H9 (cell line): ENCODE measurements around the gene PROX1. TPM values are rescaled to one million over a fixed set of nuclear protein-coding genes. Genes with fewer than 3 reads are reported as not detected.

Source experiments
- DNase-seq: peaks from one replicate; pipeline ENCODE4 v3.0.0-alpha.2; 2017
- H2AFZ ChIP-seq: one replicate; pipeline ENCODE4 v1.6.1; 2013; ENCODE audit warnings: mild to moderate bottlenecking, low read length, control low read depth, moderate library complexity
- H2AK5ac ChIP-seq: 2 replicates; pipeline ENCODE4 v1.6.1; 2013; ENCODE audit warnings: low read length, control low read depth, mixed read lengths; ENCODE audit not compliant: insufficient read length
- H2BK120ac ChIP-seq: one replicate; pipeline ENCODE4 v1.6.1; 2013; ENCODE audit warnings: low read depth, mild to moderate bottlenecking, low read length, control low read depth, inconsistent platforms; ENCODE audit not compliant: poor library complexity, severe bottlenecking
- H2BK12ac ChIP-seq: 2 replicates; pipeline ENCODE4 v1.6.1; 2013; ENCODE audit warnings: low read length, control low read depth, mixed read lengths, low read depth; ENCODE audit not compliant: insufficient read length
- H2BK15ac ChIP-seq: 2 replicates; pipeline ENCODE4 v1.6.1; 2013; ENCODE audit warnings: low read depth, low read length, control low read depth
- H2BK20ac ChIP-seq: one replicate; pipeline ENCODE4 v1.6.1; 2013; ENCODE audit warnings: low read depth, mild to moderate bottlenecking, low read length, control low read depth, inconsistent platforms; ENCODE audit not compliant: poor library complexity, severe bottlenecking
- H2BK5ac ChIP-seq: 2 replicates; pipeline ENCODE4 v1.6.1; 2013; ENCODE audit warnings: low read length, control low read depth, mixed read lengths; ENCODE audit not compliant: insufficient read length
- H3K14ac ChIP-seq: 2 replicates; pipeline ENCODE4 v1.6.1; 2013; ENCODE audit warnings: low read length, control low read depth; ENCODE audit not compliant: insufficient read depth
- H3K18ac ChIP-seq: 2 replicates; pipeline ENCODE4 v1.6.1; 2013; ENCODE audit warnings: low read depth, mild to moderate bottlenecking, mixed read lengths, low read length, control low read depth; ENCODE audit not compliant: insufficient read length
- H3K23ac ChIP-seq: 2 replicates; pipeline ENCODE4 v1.6.1; 2013; ENCODE audit warnings: low read length, control low read depth, mixed read lengths, low read depth; ENCODE audit not compliant: insufficient read length
- H3K23me2 ChIP-seq: 2 replicates; pipeline ENCODE4 v1.6.1; 2013; ENCODE audit warnings: low read depth, mild to moderate bottlenecking, mixed read lengths, low read length, control low read depth; ENCODE audit not compliant: insufficient read length, poor library complexity, severe bottlenecking
- H3K27ac ChIP-seq: 2 replicates; pipeline ENCODE4 v1.5.1; 2013; ENCODE audit warnings: low read length, control low read depth, mixed read lengths, low read depth; ENCODE audit not compliant: insufficient read length
- H3K27me3 ChIP-seq: 2 replicates; pipeline ENCODE4 v1.6.1; 2013; ENCODE audit warnings: low read length, control low read depth, inconsistent platforms; ENCODE audit not compliant: insufficient read depth
- H3K4ac ChIP-seq: 2 replicates; pipeline ENCODE4 v1.6.1; 2013; ENCODE audit warnings: low read depth, mild to moderate bottlenecking, control low read depth, inconsistent platforms, low read length, moderate library complexity
- H3K4me1 ChIP-seq: 2 replicates; pipeline ENCODE4 v1.6.1; 2013; ENCODE audit warnings: low read length, control low read depth, inconsistent platforms; ENCODE audit not compliant: insufficient read depth
- H3K4me2 ChIP-seq: 2 replicates; pipeline ENCODE4 v1.6.1; 2013; ENCODE audit warnings: low read length, control low read depth, mixed read lengths; ENCODE audit not compliant: insufficient read length, insufficient read depth
- H3K56ac ChIP-seq: 2 replicates; pipeline ENCODE4 v1.6.1; 2013; ENCODE audit warnings: low read depth, mild to moderate bottlenecking, mixed read lengths, low read length, control low read depth; ENCODE audit not compliant: insufficient read length
- H3K79me1 ChIP-seq: 2 replicates; pipeline ENCODE4 v1.6.1; 2013; ENCODE audit warnings: low read depth, mild to moderate bottlenecking, moderate library complexity, low read length, control low read depth, inconsistent platforms; ENCODE audit not compliant: insufficient read depth, poor library complexity, severe bottlenecking
- H3K79me2 ChIP-seq: 2 replicates; pipeline ENCODE4 v1.6.1; 2013; ENCODE audit warnings: low read length, control low read depth, inconsistent platforms; ENCODE audit not compliant: insufficient read depth
- H3K9ac ChIP-seq: 2 replicates; pipeline ENCODE4 v1.6.1; 2013; ENCODE audit warnings: low read length, control low read depth, mixed read lengths; ENCODE audit not compliant: insufficient read length; ENCODE audit errors: extremely low read depth
- H3K9me3 ChIP-seq: one replicate; pipeline ENCODE4 v1.6.1; 2013; ENCODE audit warnings: low read depth, low read length, inconsistent platforms; ENCODE audit not compliant: control insufficient read depth
- H3T11ph ChIP-seq: one replicate; pipeline ENCODE4 v1.6.1; 2013; ENCODE audit warnings: mild to moderate bottlenecking, low read length, control low read depth, inconsistent platforms
- H4K20me1 ChIP-seq: one replicate; pipeline ENCODE4 v1.6.1; 2013; ENCODE audit not compliant: control insufficient read depth, insufficient read length, insufficient read depth
- H4K5ac ChIP-seq: 2 replicates; pipeline ENCODE4 v1.6.1; 2013; ENCODE audit warnings: low read depth, mild to moderate bottlenecking, mixed read lengths, low read length, control low read depth; ENCODE audit not compliant: insufficient read length
- H4K8ac ChIP-seq: replicated peaks from 2 replicates; pipeline ENCODE4 v1.6.1; 2013; ENCODE audit warnings: low read length, control low read depth, mixed read lengths, low read depth; ENCODE audit not compliant: insufficient read length
- H4K91ac ChIP-seq: 2 replicates; pipeline ENCODE4 v1.6.1; 2013; ENCODE audit warnings: low read depth, mild to moderate bottlenecking, moderate library complexity, mixed read lengths, low read length, control low read depth; ENCODE audit not compliant: insufficient read length
- H3K27ac Mint-ChIP-seq, 3 experiments: 2 replicates in 2 of 3; 3 replicates in 1 of 3; pipeline ENCODE4 v1.8.0; 2020 to 2021; ENCODE audit warnings: mixed read lengths in 3 of 3, mild to moderate bottlenecking in 1 of 3, moderate library complexity in 1 of 3
- H3K27me3 Mint-ChIP-seq: 2 replicates; pipeline ENCODE4 v1.8.0; 2021; ENCODE audit warnings: low read depth, mild to moderate bottlenecking, moderate library complexity, mixed read lengths
- H3K36me3 Mint-ChIP-seq, 3 experiments: 2 replicates in 2 of 3; 3 replicates in 1 of 3; pipeline ENCODE4 v1.8.0; 2020 to 2021; ENCODE audit warnings: low read depth in 3 of 3, mixed read lengths in 3 of 3; ENCODE audit not compliant: insufficient read depth in 1 of 3
- H3K4me1 Mint-ChIP-seq, 2 experiments: 2 replicates each; pipeline ENCODE4 v1.8.0; 2020; ENCODE audit warnings: mixed read lengths in 2 of 2
- H3K4me3 Mint-ChIP-seq, 2 experiments: 2 replicates in 1 of 2; 3 replicates in 1 of 2; pipeline ENCODE4 v1.8.0; 2020 to 2021; ENCODE audit warnings: mild to moderate bottlenecking in 2 of 2, mixed read lengths in 2 of 2, moderate library complexity in 1 of 2
- H3K9me3 Mint-ChIP-seq, 2 experiments: 2 replicates in 1 of 2; 3 replicates in 1 of 2; pipeline ENCODE4 v1.8.0; 2020; ENCODE audit warnings: mild to moderate bottlenecking in 2 of 2, mixed read lengths in 2 of 2, moderate library complexity in 1 of 2
- CTCF ChIP-seq: fragments of 200-600 bp; sonication (generic); conservative IDR thresholded peaks from 3 replicates; pipeline ENCODE4 v1.8.0; 2021; ENCODE audit warnings: antibody characterized with exemption, mild to moderate bottlenecking
- WGBS: extraction: QIAGEN DNeasy Blood & Tissue Kit; methylation state at CpG from one replicate; pipeline ENCODE4 v1.1.7; 2013; ENCODE audit warnings: missing lambda C conversion rate, low lambda C conversion rate, mixed read lengths; ENCODE audit not compliant: insufficient read length; ENCODE audit errors: extremely low coverage; 5-methylcytosine and 5-hydroxymethylcytosine counted together
- total RNA-seq: library from RNA; stranded (reverse); gene quantifications from 2 replicates; pipeline ENCODE4 v1.2.1, GENCODE V29; 2021

The PROX1 gene
- total RNA-seq, 1 experiment from 2014 or later = 0.72 TPM

GRCh38 chr1:214050513-214051401 lies 63.0 kb downstream of the PROX1 start:
- no peak for TF ChIP-seq CTCF
- H3K4me2 ChIP-seq = no peak overlapping the region
- H2BK20ac ChIP-seq = no peak overlapping the region
- Mint-ChIP-seq H3K27ac (no peak overlapping the region; a peak in 1 of 7 replicates), H3K4me1 (no peaks in the 10 kb centered on the region), H3K9me3 (peaks cover 17 to 20% of the 10 kb centered on the region in 2 experiments), H3K4me3 (no peak overlapping the region), H3K27me3 (no peaks in the 10 kb centered on the region), H3K36me3 (peaks cover 2 to 14% (median 5%) of the 10 kb centered on the region in 3 experiments; a peak in 6 of 7 replicates)
- no peak overlapping the region for H3K56ac ChIP-seq
- no peak overlapping the region for H2BK120ac ChIP-seq
- no peak for DNase-seq
- H3K23me2 ChIP-seq = no peaks in the 10 kb centered on the region
- no peak overlapping the region for H3K14ac ChIP-seq
- H3K4ac ChIP-seq = no peak overlapping the region
- no peak overlapping the region for H2BK5ac ChIP-seq
- no CpG with 5 or more reads among the region's 9 CpGs for WGBS
- H3K18ac ChIP-seq = no peak overlapping the region
- no peak overlapping the region for H2BK15ac ChIP-seq
- H3K79me1 ChIP-seq = no peaks in the 10 kb centered on the region
- no peak overlapping the region for H3K27ac ChIP-seq
- no peak overlapping the region for H2AFZ ChIP-seq
- no peak overlapping the region for H2BK12ac ChIP-seq
- no peaks in the 10 kb centered on the region for H3K9me3 ChIP-seq
- no peak overlapping the region for H2AK5ac ChIP-seq
- no peak overlapping the region for H3K23ac ChIP-seq
- H3K79me2 ChIP-seq = no peaks in the 10 kb centered on the region
- no peak overlapping the region for H3K9ac ChIP-seq
- H3T11ph ChIP-seq = no peak overlapping the region
- H3K27me3 ChIP-seq = no peaks in the 10 kb centered on the region
- H4K8ac ChIP-seq = no peak overlapping the region
- no peaks in the 10 kb centered on the region for H4K20me1 ChIP-seq
- no peak overlapping the region for H4K5ac ChIP-seq
- H4K91ac ChIP-seq = no peak overlapping the region
- no peaks in the 10 kb centered on the region for H3K4me1 ChIP-seq
